ENCODE results near the gene CD40.
"Not testable (repeated sequence)": the region's sequence is repeated elsewhere in the genome, so short reads cannot be mapped to it uniquely, and the experiment has no call there.

CD40 gene

DNA sequence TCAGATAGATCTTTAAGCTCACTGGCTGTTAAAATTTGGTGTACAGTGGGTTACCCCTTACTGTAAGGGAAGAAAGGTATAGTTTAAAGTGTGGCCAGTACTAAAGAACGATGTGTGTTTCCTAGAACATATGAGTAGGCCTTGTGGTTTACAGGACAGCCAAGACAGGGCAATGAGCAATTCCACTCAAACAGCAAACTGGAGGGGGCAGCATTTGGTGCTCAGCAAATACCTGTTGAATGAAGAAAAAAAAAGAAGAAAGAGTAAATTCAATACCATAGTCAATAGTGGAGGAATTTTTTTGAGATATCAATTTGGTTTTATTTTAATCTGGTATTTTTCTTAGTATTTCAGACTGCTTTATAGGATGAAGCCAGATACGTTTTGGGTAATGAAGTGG lies 24.6 kb upstream of the CD40 start:
- no peak for DNase-seq (ENCODE audit: low spot score)

DNA sequence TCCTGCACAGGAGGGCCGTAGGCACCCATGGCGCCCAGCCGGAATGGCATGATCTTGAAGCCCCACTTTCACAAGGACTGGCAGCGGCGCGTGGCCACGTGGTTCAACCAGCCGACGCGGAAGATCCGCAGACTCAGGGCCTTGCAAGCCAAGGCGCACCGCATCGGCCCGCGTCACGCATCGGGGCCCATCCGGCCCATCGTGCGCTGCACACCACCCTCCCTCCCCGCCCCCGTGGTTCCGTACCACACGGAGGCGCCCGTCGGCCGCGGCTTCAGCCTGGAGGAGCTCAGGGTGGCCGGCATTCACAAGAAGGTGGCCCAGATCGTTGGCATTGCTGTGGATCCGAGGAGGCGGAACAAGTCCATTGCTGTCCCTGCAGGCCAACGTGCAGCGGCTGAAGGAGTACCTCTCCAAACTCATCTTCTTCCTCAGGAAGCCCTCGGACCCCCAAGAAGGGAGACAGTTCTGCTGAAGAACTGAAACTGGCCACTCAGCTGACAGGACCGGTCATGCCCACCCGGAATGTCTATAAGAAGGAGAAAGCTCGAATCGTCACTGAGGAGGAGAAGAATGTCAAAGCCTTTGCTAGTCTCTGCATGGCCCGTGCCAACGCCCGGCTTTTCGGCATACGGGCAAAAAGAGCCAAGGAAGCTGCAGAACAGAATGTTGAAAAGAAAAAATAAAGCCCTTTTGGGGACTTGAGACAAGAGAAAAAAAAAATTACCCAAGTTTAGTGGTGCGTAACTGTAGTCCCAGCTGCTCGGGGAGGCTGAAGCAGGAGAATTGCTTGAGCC lies 18.4 kb upstream of the CD40 start:
- DNase-seq (ENCODE audit: low spot score), result no peak

DNA sequence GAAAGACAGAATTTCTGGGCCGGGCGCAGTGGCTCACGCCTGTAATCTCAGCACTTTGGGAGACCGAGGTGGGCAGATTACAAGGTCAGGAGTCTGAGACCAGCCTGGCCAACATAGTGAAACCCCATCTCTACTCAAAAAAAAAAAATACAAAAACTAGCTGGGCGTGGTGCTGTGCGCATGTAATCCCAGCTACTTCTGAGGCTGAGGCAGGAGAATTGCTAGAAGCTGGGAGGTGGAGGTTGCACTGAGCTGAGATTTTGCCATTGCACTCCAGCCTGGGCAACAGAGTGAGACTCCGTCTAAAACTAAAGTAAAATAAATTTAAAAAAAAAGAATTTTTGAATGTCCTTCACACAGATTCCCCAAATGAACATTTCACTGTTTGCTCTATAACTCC lies 17.7 kb upstream of the CD40 start:
- DNase-seq (ENCODE audit: low spot score), result not testable (repeated sequence)

GRCh38 chr20:46100988-46101387 lies 17.1 kb upstream of the CD40 start:
- no peak for DNase-seq (ENCODE audit: low spot score)

DNA sequence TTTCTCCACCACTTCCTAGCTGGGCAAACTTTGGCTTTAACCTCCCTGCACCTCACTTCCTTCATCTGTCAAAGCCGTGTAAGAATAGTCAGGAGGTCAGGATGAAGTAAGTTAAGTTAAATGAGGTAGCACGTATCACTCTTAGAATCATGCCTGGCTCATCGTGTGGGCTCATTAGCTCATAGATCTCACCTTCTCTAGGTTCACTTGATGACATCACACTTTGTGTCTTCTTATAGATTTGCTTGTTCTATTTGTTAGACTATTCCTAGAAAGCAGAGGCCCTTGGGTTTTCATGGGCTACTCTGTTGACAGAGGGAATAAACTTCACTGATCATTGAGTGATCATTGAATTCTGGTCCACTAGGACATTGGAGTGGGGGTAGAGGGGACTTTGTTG lies 16.2 kb upstream of the CD40 start:
- no peak for DNase-seq (ENCODE audit: low spot score)

- DNase-seq (ENCODE audit: low spot score), result no peak
These were observed 15.2 kb upstream of the CD40 start for GRCh38 chr20:46102940-46103339.

- no peak for DNase-seq (ENCODE audit: low spot score)
These were observed 13.9 kb upstream of the CD40 start for GRCh38 chr20:46104262-46104661.

DNA sequence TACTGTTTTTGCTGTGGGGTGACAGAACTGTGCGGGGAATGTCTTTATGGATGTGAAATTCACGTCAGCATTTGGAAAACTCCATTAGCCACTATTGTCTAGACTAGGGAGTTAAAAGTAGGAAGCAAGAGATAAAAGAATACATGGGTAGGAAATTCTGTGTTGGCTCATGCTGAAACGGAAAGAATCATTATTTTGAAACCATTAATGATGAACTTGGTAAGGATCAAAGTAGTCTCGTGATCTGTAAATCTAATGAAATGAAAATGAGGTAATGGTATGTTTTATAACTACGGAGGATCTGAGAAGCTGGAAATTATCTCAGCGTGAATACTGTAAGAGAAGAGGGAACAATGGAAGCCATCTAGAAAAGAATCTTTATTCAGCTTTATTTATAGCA lies 11.1 kb upstream of the CD40 start:
- DNase-seq (ENCODE audit: low spot score), result no peak

DNA sequence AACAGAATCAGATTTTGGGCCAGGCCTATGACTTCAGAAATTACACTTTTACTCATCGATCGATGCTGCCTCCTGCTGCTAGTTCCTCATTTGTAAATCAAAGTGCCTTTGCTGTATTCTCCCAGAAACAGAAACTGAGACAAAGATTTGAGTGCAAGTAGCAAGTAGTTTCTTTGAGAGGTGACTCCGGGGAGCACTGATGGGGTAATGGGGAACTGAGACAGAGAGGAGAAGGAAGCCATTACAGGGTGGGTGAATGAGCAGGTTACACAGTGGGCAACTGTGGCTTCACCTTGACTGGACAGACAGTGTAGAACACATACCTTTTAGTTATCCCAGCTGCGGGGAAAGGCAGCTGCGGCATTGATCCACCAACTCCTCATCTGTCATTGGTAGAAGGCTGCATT lies 9.7 kb upstream of the CD40 start:
- no peak for DNase-seq (ENCODE audit: low spot score)

DNA sequence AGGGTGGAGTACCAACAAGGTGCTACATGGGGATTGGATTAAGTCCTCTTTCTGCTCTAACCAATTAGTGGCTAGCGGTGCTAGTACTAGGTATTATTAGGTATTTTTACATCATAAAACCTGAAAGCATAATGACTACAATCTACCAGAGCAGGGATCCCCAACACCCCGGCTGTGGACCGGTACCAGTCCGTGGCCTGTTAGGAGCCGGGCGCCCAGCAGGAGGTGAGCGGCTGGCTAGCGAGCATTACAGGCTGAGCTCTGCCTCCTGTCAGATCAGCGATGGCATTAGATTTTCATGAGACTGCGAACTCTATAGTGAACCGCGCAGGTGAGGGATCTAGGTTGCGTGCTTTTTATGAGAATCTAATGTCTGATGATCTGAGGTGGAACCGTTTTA lies 9.1 kb upstream of the CD40 start:
- no peak for DNase-seq (ENCODE audit: low spot score)

- peak; percentile 9 for DNase-seq (ENCODE audit: low spot score)
These were observed 6.9 kb upstream of the CD40 start for GRCh38 chr20:46111028-46111835.

DNA sequence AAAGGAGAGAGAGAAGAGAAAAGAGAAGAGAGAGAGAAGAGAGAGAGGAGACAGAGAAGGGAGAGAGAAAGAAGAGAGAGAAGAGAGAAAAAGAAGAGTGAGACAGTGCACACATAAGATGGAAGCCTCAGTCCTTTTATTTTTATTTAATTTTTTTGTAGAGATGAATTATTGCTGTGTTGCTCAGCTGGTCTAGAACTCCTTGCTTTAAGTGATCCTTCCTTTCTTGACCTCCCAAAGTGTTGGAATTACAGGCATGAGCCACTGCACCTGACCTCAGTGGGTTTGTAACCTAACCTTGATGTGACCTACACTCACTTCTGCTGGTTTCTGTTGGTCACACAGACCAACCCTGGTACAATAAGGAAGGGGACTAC lies 6.3 kb upstream of the CD40 start:
- no peak for DNase-seq (ENCODE audit: low spot score)

GRCh38 chr20:46112430-46113112 lies 5.5 kb upstream of the CD40 start:
- DNase-seq (ENCODE audit: low spot score), result no peak

- no peak for DNase-seq (ENCODE audit: low spot score)
These were observed 5.0 kb upstream of the CD40 start for GRCh38 chr20:46113113-46113470.

GRCh38 chr20:46114449-46114848 lies 3.7 kb upstream of the CD40 start:
- DNase-seq (ENCODE audit: low spot score), result no peak

- no peak for DNase-seq (ENCODE audit: low spot score)
These were observed 437 bp downstream of the CD40 start for GRCh38 chr20:46118481-46119020.

DNA sequence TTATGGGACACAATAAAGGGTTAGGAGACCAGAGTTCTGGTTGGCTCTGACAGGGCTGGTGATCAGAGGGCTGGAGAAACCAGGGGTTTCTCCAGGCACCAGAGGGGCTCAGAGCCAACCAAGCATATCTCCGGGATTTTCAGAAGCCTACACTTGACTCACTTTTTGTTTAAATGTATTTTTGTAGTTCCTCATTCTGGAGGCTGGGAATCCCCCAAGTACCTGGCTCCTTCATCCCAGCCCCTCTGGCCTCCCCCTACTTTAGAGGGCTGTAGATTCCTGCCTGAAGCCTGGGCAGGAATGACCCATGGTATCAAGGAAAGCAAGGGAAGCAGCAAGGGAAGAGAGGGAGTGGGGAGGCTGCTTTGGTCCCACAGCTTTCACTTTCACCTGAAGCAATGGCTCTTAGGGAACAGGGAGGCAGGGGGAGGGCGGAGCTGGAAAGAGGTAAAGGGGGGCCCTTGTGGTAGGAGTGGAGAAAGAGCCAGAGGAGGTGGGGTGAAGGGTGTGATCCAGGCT lies 973 bp downstream of the CD40 start:
- DNase-seq (ENCODE audit: low spot score), result no peak

DNA sequence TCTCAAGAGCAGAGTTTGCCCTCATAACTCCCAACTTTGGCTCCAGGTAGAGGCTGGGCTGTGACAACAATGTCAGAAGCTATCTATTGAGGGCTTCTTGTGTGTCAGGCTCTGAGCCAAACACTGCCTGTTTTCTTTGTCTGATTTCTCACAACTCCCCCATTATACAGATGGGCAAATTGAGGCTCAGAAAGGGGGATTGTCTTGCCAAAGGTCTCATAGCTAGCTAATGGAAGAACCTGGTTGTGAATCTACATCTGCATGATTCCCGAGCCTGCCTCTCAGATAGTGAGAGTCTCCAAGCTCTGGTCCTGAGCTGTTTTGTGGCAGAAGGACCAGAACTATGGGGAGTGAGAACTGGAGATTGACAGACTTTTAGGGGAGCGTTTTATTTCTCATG lies 1.4 kb downstream of the CD40 start:
- no peak for DNase-seq (ENCODE audit: low spot score)

DNA sequence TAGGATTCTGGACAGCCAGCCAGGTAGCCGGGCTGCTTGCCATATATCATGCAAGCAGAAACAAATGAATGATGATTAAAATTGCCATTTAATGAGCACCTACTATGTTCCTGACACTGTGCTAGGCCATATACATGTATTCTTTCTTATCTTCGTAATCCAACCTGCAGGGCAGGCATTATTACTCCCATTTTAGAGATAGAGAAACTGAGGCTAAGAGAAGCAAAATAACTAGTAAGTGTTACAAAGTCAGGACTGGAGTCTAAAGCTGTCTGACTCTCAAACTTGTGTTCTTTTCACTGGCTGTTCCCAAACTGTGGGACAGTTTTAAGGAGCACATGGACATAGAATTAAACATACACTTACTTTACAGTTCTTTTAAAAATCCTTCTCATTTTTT lies 2.0 kb downstream of the CD40 start:
- DNase-seq (ENCODE audit: low spot score), result no peak

GRCh38 chr20:46121184-46121930 lies 3.2 kb downstream of the CD40 start:
- DNase-seq (ENCODE audit: low spot score), result no peak

DNA sequence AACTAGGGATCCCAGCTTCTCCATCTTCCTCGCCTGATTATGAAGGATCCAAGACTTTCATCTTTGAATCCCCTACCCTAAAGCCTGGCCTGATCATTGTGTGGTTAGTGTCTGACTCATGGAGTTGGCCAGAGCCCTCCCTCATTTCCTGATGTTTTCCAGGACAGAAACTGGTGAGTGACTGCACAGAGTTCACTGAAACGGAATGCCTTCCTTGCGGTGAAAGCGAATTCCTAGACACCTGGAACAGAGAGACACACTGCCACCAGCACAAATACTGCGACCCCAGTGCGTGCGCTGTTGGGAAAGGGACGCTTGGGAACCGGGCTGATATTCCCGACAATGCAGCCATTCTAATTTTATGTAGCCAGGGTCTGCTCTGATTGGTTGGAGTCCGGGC lies 4.0 kb downstream of the CD40 start:
- no peak for DNase-seq (ENCODE audit: low spot score)

All from activated CD4-positive, alpha-beta T cell treated with anti-CD3 and anti-CD28 coated beads, Interleukin-2, Interleukin-4, amounts not matched to agents 100 ng/mL and 50 ng/mL, durations not matched to agents 16 hours and 8 hours (primary cell).